OCI-LY3 (cell line): ENCODE data around the gene GNG14.

Experiments used
- CTCF ChIP-seq: fragments of 200-600, 300-600 bp; sonication (generic); IDR thresholded peaks from 2 replicates; pipeline ENCODE4 v1.5.1; 2014; ENCODE audit warnings: antibody characterized with exemption, low read length, low read depth
- EZH2phosphoT487 ChIP-seq: fragments of 200-600 bp; shearing (Covaris generic); IDR thresholded peaks from 2 replicates; pipeline ENCODE4 v1.6.1; 2018; ENCODE audit warnings: antibody characterized with exemption, mixed run types, low read depth

GRCh38 chr19:12672744-12673143 lies 15.1 kb upstream of the GNG14 start:
- TF ChIP-seq CTCF (no peak), EZH2phosphoT487 (no peak)
